ENCODE measurements around the gene KCNK7.

Gene KCNK7

GRCh38 chr11:65620666-65621065, 25.1 kb upstream of the KCNK7 start:
- no peaks in the 10 kb centered on the region for H3K27me3 ChIP-seq (ENCODE audit: low read length)
- H3K9ac ChIP-seq (ENCODE audit: low read length), result no peak overlapping the region
- no peak overlapping the region for H3K4me3 ChIP-seq (ENCODE audit: insufficient read depth, low read length, poor library complexity, severe bottlenecking)
- H4K20me1 ChIP-seq (ENCODE audit: low read depth, low read length), result no peaks in the 10 kb centered on the region; the same call in 1 of the 2 replicates
- no peak for TF ChIP-seq EZH2phosphoT487 (conservative IDR thresholded peaks at IDR 0.05; ENCODE audit: low read length)
- no peak for TF ChIP-seq CTCF (IDR thresholded peaks at IDR 0.05; ENCODE audit: insufficient read depth, low read length, poor library complexity, severe bottlenecking)
- no peaks in the 10 kb centered on the region for H3K9me2 ChIP-seq (replicated peaks; ENCODE audit: insufficient read depth, low read length)
- peaks cover 31% of the 10 kb centered on the region for H3K79me2 ChIP-seq (ENCODE audit: insufficient read depth, low read length)
- H2AFZ ChIP-seq (ENCODE audit: low read depth, low read length, severe bottlenecking), result no peak overlapping the region
- no peak overlapping the region for H3K4me2 ChIP-seq (ENCODE audit: low read depth, low read length, poor library complexity, severe bottlenecking)
- H3K9me3 ChIP-seq (ENCODE audit: insufficient read depth, low read length), result no peaks in the 10 kb centered on the region
- no peaks in the 10 kb centered on the region for H3F3A ChIP-seq (ENCODE audit: insufficient read depth)
- H3K27ac ChIP-seq (ENCODE audit: low read depth, low read length), result no peak overlapping the region
- no peaks in the 10 kb centered on the region for H3K36me3 ChIP-seq (ENCODE audit: low read length)

GRCh38 chr11:65619281-65619928, 23.8 kb upstream of the KCNK7 start:
- no peaks in the 10 kb centered on the region for H3K27me3 ChIP-seq (ENCODE audit: low read length)
- no peak overlapping the region for H3K4me3 ChIP-seq (ENCODE audit: insufficient read depth, low read length, poor library complexity, severe bottlenecking)
- no peak overlapping the region for H3K4me2 ChIP-seq (ENCODE audit: low read depth, low read length, poor library complexity, severe bottlenecking)
- H3K9ac ChIP-seq (ENCODE audit: low read length), result no peak overlapping the region
- no peak overlapping the region for H3K27ac ChIP-seq (ENCODE audit: low read depth, low read length)
- H3K9me2 ChIP-seq (replicated peaks; ENCODE audit: insufficient read depth, low read length), result no peaks in the 10 kb centered on the region
- no peaks in the 10 kb centered on the region for H3K36me3 ChIP-seq (ENCODE audit: low read length)
- H2AFZ ChIP-seq (ENCODE audit: low read depth, low read length, severe bottlenecking), result no peak overlapping the region
- TF ChIP-seq EZH2phosphoT487 (conservative IDR thresholded peaks at IDR 0.05; ENCODE audit: low read length), result no peak
- no peak for TF ChIP-seq CTCF (IDR thresholded peaks at IDR 0.05; ENCODE audit: insufficient read depth, low read length, poor library complexity, severe bottlenecking)
- no peaks in the 10 kb centered on the region for H3F3A ChIP-seq (ENCODE audit: insufficient read depth)
- no peaks in the 10 kb centered on the region for H3K9me3 ChIP-seq (ENCODE audit: insufficient read depth, low read length)
- no peaks in the 10 kb centered on the region; the same call in 1 of the 2 replicates for H4K20me1 ChIP-seq (ENCODE audit: low read depth, low read length)
- peaks cover 35% of the 10 kb centered on the region for H3K79me2 ChIP-seq (ENCODE audit: insufficient read depth, low read length)

- no peaks in the 10 kb centered on the region; the same call in 1 of the 2 replicates for H4K20me1 ChIP-seq (ENCODE audit: low read depth, low read length)
- no peak overlapping the region for H3K27ac ChIP-seq (ENCODE audit: low read depth, low read length)
- no peak overlapping the region for H3K4me3 ChIP-seq (ENCODE audit: insufficient read depth, low read length, poor library complexity, severe bottlenecking)
- no peak overlapping the region for H2AFZ ChIP-seq (ENCODE audit: low read depth, low read length, severe bottlenecking)
- no peaks in the 10 kb centered on the region for H3F3A ChIP-seq (ENCODE audit: insufficient read depth)
- H3K9me3 ChIP-seq (ENCODE audit: insufficient read depth, low read length), result no peaks in the 10 kb centered on the region
- no peaks in the 10 kb centered on the region for H3K27me3 ChIP-seq (ENCODE audit: low read length)
- peaks cover 35% of the 10 kb centered on the region for H3K79me2 ChIP-seq (ENCODE audit: insufficient read depth, low read length)
- H3K9ac ChIP-seq (ENCODE audit: low read length), result no peak overlapping the region
- no peak for TF ChIP-seq CTCF (IDR thresholded peaks at IDR 0.05; ENCODE audit: insufficient read depth, low read length, poor library complexity, severe bottlenecking)
- TF ChIP-seq EZH2phosphoT487 (conservative IDR thresholded peaks at IDR 0.05; ENCODE audit: low read length), result no peak
- H3K4me2 ChIP-seq (ENCODE audit: low read depth, low read length, poor library complexity, severe bottlenecking), result no peak overlapping the region
- H3K36me3 ChIP-seq (ENCODE audit: low read length), result no peaks in the 10 kb centered on the region
- H3K9me2 ChIP-seq (replicated peaks; ENCODE audit: insufficient read depth, low read length), result no peaks in the 10 kb centered on the region
Observed at GRCh38 chr11:65618763-65619162, 23.2 kb upstream of the KCNK7 start.
